GF-D8 (cell line): ENCODE measurements around the gene DEPDC5.
"Not testable (repeated sequence)": the region's sequence is repeated elsewhere in the genome, so short reads cannot be mapped to it uniquely, and the experiment has no call there.

Experiments used
- DNase-seq: peaks from one replicate; lab custom pipeline; 2025; lab: John Stamatoyannopoulos, UW

The DEPDC5 gene

GRCh38 chr22:31815383-31815814 lies 61.6 kb downstream of the DEPDC5 start:
- DNase-seq = not testable (repeated sequence)

GRCh38 chr22:31816750-31817149 lies 62.9 kb downstream of the DEPDC5 start:
- no peak for DNase-seq

GRCh38 chr22:31818481-31819392 lies 64.9 kb downstream of the DEPDC5 start:
- DNase-seq = no peak

GRCh38 chr22:31820655-31821054 lies 66.8 kb downstream of the DEPDC5 start:
- DNase-seq = no peak

- DNase-seq = no peak
These were observed 67.8 kb downstream of the DEPDC5 start for GRCh38 chr22:31821572-31821971.

GRCh38 chr22:31822523-31822922 lies 68.7 kb downstream of the DEPDC5 start:
- no peak for DNase-seq

GRCh38 chr22:31825513-31825912 lies 71.7 kb downstream of the DEPDC5 start:
- no peak for DNase-seq

GRCh38 chr22:31826443-31826842 lies 72.6 kb downstream of the DEPDC5 start:
- no peak for DNase-seq

- DNase-seq = no peak
These were observed 74.9 kb downstream of the DEPDC5 start for GRCh38 chr22:31828739-31829138.

- DNase-seq = no peak
These were observed 75.7 kb downstream of the DEPDC5 start for GRCh38 chr22:31829505-31829904.

GRCh38 chr22:31830721-31831070 lies 76.9 kb downstream of the DEPDC5 start:
- no peak for DNase-seq

GRCh38 chr22:31833930-31834329 lies 80.1 kb downstream of the DEPDC5 start:
- no peak for DNase-seq

GRCh38 chr22:31836010-31836409 lies 82.2 kb downstream of the DEPDC5 start:
- no peak for DNase-seq

- no peak for DNase-seq
These were observed 85.1 kb downstream of the DEPDC5 start for GRCh38 chr22:31838917-31839316.

- no peak for DNase-seq
These were observed 86.2 kb downstream of the DEPDC5 start for GRCh38 chr22:31839986-31840385.

- no peak for DNase-seq
These were observed 86.8 kb downstream of the DEPDC5 start for GRCh38 chr22:31840585-31840984.

GRCh38 chr22:31841078-31841827 lies 87.4 kb downstream of the DEPDC5 start:
- no peak for DNase-seq

- no peak for DNase-seq
These were observed 89.7 kb downstream of the DEPDC5 start for GRCh38 chr22:31843526-31843925.

GRCh38 chr22:31844941-31845340 lies 91.1 kb downstream of the DEPDC5 start:
- DNase-seq = no peak

GRCh38 chr22:31846161-31847115 lies 92.6 kb downstream of the DEPDC5 start:
- DNase-seq = no peak

GRCh38 chr22:31848411-31848810 lies 94.6 kb downstream of the DEPDC5 start:
- DNase-seq = no peak

GRCh38 chr22:31850135-31850534 lies 96.3 kb downstream of the DEPDC5 start:
- DNase-seq = no peak
